Stimulated activated CD4-positive, alpha-beta T cell treated with anti-CD3 and anti-CD28 coated beads, Interleukin-15, amount 100 ng/mL, for 1 hour (primary cell): Measurements from ENCODE around the gene GIGYF1.

Experiments used
- DNase-seq, 2 donors: peaks; one replicate each; pipeline ENCODE4 v3.0.0-alpha.2; 2020; ENCODE audit warnings: low read depth in 1 of 2, low spot score in 1 of 2

Gene GIGYF1

GRCh38 chr7:100640517-100641440, 53.3 kb downstream of the GIGYF1 start:
- DNase-seq: no peak

GRCh38 chr7:100639995-100640516, 54.0 kb downstream of the GIGYF1 start:
- DNase-seq: no peak

GRCh38 chr7:100632951-100633717, 60.9 kb downstream of the GIGYF1 start:
- peak in 1 of 2 donors; percentile 39 for DNase-seq

GRCh38 chr7:100630066-100630465, 64.0 kb downstream of the GIGYF1 start:
- no peak for DNase-seq
